ENCODE data around the gene ZBTB42. TPM values are rescaled to one million over a fixed set of nuclear protein-coding genes. Genes with fewer than 3 reads are reported as not detected.

ZBTB42 gene
- total and polyA plus RNA-seq, 2 donors (not counting 3 experiments of a cell fraction or from before 2014, with no cell fraction given) = 3.1 to 3.8 TPM

- Histone ChIP-seq H3K4me2 (ENCODE audit: insufficient read depth, low read length) (no peak overlapping the region), H3K36me3 (ENCODE audit: control insufficient read depth in 2 of 2, extremely low read depth in 1 of 2, insufficient read depth in 2 of 2, low read length in 2 of 2) (no peaks in the 10 kb centered on the region), H3K27ac (ENCODE audit: insufficient read depth, low read depth, low read length) (no peak overlapping the region), H3K79me2 (ENCODE audit: control insufficient read depth, insufficient read depth, low read length) (no peaks in the 10 kb centered on the region), H3K9ac (replicated peaks; ENCODE audit: extremely low read depth, insufficient read depth, low read length) (no peak overlapping the region), H3K4me3 (replicated peaks in 1 of 3; ENCODE audit: insufficient read depth in 1 of 3, low read depth in 1 of 3, low read length in 3 of 3) (no peak overlapping the region), H3K4me1 (ENCODE audit: control insufficient read depth, extremely low read depth, insufficient read depth, low read length) (peaks cover 5% of the 10 kb centered on the region), H3K27me3 (ENCODE audit: control insufficient read depth in 2 of 2, insufficient read depth in 2 of 2, low read length in 2 of 2) (no peaks in the 10 kb centered on the region), H4K20me1 (replicated peaks; ENCODE audit: control insufficient read depth, extremely low read depth, insufficient read depth, low read length) (no peaks in the 10 kb centered on the region), H3K9me1 (replicated peaks; ENCODE audit: control insufficient read depth, extremely low read depth, insufficient read depth, low read length) (no peaks in the 10 kb centered on the region), H2AFZ (ENCODE audit: low read depth, low read length) (no peak overlapping the region), H3K9me3 (replicated peaks; ENCODE audit: control insufficient read depth, insufficient read depth, low read length) (no peaks in the 10 kb centered on the region)
- FAIRE-seq (no peak), DNase-seq (ENCODE audit: low read depth, low spot score) (no peak)
- dilution Hi-C loops (cut with MboI; ENCODE audit: extremely low pct_ligation_motif_present, low sequenced_read_pairs) (no loop called here), intact Hi-C loops (cut with micrococcal nuclease) (no loop called here)
- ChIA-PET POLR2A (no interaction called here), CTCF (interaction anchor here (1.0 to 1.3 kb wide), 2 partner anchors 21 to 36 kb away, joined by 3 to 4 read pairs; no protein-coding TSS in a partner anchor)
- no TSS peak for BruUV-seq (replicated peaks)
- TF ChIP-seq POLR2AphosphoS5 (IDR thresholded peaks at IDR 0.05; ENCODE audit: insufficient read depth, low read depth, low read length) (no peak), EZH2 (IDR thresholded peaks at IDR 0.05; ENCODE audit: borderline replicate concordance, low read depth, low read length, severe bottlenecking) (no peak), POLR2A (IDR thresholded peaks at IDR 0.05; ENCODE audit: low read depth, low read length) (no peak), GATA2 (IDR thresholded peaks at IDR 0.05; ENCODE audit: insufficient read depth, insufficient read length, low read depth, low read length) (no peak), CTCF (IDR thresholded peaks at IDR 0.05; ENCODE audit: extremely low read depth in 1 of 2, insufficient read depth in 1 of 2, low read depth in 1 of 2, low read length in 2 of 2) (no peak), FOS (IDR thresholded peaks at IDR 0.05; ENCODE audit: borderline replicate concordance, insufficient read depth, low read length) (no peak), MYC (IDR thresholded peaks at IDR 0.05; ENCODE audit: low read depth, low read length) (no peak)
These were observed 3.8 kb downstream of the ZBTB42 start for GRCh38 chr14:104804481-104805325.
